Measurements from ENCODE around the gene NDUFS2.

DNA sequence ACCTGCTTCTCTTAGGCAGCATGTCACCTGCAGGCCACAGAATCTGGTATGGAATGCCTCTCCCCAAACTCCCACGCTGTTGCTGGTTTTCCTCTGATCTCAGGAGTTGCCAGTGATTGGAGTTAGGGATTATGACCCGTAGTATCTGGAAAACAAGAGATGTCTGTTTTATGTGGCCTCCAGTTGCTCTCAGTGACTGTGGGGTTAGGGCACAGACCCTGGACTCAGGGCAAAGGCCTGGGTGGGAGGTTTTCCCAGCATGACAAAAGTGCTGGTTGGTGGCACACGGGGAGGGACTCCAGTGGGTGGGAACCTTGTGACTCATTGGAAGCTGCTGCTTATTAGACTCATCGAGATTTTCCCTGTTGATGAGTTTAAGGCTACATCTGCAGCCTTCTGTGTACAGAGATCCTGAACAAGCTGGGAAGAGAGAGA, 35.9 kb downstream of the NDUFS2 start, which contains the start of gene NR1I3:
- TF ChIP-seq, protein P1, sequence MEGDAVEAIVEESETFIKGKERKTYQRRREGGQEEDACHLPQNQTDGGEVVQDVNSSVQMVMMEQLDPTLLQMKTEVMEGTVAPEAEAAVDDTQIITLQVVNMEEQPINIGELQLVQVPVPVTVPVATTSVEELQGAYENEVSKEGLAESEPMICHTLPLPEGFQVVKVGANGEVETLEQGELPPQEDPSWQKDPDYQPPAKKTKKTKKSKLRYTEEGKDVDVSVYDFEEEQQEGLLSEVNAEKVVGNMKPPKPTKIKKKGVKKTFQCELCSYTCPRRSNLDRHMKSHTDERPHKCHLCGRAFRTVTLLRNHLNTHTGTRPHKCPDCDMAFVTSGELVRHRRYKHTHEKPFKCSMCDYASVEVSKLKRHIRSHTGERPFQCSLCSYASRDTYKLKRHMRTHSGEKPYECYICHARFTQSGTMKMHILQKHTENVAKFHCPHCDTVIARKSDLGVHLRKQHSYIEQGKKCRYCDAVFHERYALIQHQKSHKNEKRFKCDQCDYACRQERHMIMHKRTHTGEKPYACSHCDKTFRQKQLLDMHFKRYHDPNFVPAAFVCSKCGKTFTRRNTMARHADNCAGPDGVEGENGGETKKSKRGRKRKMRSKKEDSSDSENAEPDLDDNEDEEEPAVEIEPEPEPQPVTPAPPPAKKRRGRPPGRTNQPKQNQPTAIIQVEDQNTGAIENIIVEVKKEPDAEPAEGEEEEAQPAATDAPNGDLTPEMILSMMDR (conservative IDR thresholded peaks at IDR 0.05): no peak
- TF ChIP-seq ZFX (IDR thresholded peaks at IDR 0.05): no peak
